AG04450 (cell line): ENCODE data around the gene EHBP1. TPM values are rescaled to one million over a fixed set of nuclear protein-coding genes. Genes with fewer than 3 reads are reported as not detected.

Experiments
- CTCF ChIA-PET: fragments of 300-600, 350-600 bp; formaldehyde crosslinking; extraction: SDS; loops from one replicate; lab custom pipeline; 2022; ENCODE audit warnings: antibody characterized with exemption, inconsistent platforms; lab: Charles Lee
- POLR2A ChIA-PET: fragments of 350-600 bp; formaldehyde crosslinking; extraction: SDS; loops from one replicate; lab custom pipeline; 2021; ENCODE audit warnings: antibody characterized with exemption, inconsistent platforms; lab: Yijun Ruan, JAX
- DNase-seq: peaks from one replicate; pipeline ENCODE4 v3.0.0-alpha.2; 2011; ENCODE audit warnings: low read depth, low spot score
- H3K27ac ChIP-seq: one replicate; pipeline ENCODE4 v1.5.1; 2012; ENCODE audit warnings: low read depth, low read length, control low read depth
- H3K27me3 ChIP-seq: one replicate; pipeline ENCODE4 v1.6.0; 2012; ENCODE audit warnings: low read length; ENCODE audit not compliant: control insufficient read depth, insufficient read depth
- H3K4me3 ChIP-seq: 2 replicates; pipeline ENCODE4 v1.5.1; 2011; ENCODE audit warnings: mild to moderate bottlenecking, low read depth, low read length, control low read depth
- H3K9me3 ChIP-seq: 2 replicates; pipeline ENCODE4 v1.5.1; 2012; ENCODE audit warnings: low read length; ENCODE audit not compliant: control insufficient read depth, insufficient read depth
- polyA plus RNA-seq: library from polyadenylated mRNA; depleted of rRNA; stranded (reverse); fragments of >200 nt; gene quantifications from 2 replicates; pipeline ENCODE4 v1.2.3, GENCODE V29; 2011
- TF ChIP-seq, protein P1 (sequence below): IDR thresholded peaks from 2 replicates; pipeline ENCODE4 v1.5.1; 2011; ENCODE audit warnings: low read depth, low read length, control low read depth, inconsistent platforms

Gene EHBP1
- polyA plus RNA-seq, 1 experiment: 68.6 TPM

DNA sequence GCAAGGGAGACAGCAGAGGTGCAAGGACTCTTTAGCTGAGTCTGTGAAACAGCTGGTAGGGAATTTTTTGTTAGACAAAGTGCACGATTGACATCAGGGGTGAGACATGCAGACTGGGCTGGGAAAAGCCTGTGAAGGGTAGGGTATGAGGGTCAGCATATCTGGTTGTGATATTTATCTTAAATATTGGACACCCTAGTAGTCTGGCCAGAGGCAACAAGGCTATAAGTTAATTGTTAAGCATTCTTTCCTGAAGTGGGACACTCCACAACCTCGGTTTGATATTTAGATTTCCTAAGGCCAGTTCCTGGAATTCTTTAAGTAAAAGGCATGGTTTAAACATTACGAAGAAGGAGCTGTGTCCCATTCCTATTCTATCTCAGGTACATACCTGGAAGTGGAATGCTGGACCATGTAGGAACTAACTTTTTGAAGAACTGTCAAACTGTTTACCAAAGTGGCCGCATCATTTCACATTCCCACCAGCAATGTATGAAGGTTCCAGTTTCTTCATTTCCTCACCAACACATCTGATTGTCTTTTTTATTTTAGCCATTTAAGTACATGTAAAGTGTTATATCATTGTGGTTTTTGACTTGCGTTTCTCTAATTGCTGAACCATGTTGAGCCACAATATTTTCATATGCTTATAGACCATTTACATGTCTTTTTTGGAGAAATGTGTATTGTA, 22.5 kb downstream of the EHBP1 start:
- no peaks in the 10 kb centered on the region for H3K27me3 ChIP-seq
- H3K9me3 ChIP-seq: no peaks in the 10 kb centered on the region
- ChIA-PET CTCF (no interaction called here), POLR2A (no interaction called here)
- no peak for DNase-seq
- H3K27ac ChIP-seq: no peak overlapping the region
- TF ChIP-seq, protein P1, sequence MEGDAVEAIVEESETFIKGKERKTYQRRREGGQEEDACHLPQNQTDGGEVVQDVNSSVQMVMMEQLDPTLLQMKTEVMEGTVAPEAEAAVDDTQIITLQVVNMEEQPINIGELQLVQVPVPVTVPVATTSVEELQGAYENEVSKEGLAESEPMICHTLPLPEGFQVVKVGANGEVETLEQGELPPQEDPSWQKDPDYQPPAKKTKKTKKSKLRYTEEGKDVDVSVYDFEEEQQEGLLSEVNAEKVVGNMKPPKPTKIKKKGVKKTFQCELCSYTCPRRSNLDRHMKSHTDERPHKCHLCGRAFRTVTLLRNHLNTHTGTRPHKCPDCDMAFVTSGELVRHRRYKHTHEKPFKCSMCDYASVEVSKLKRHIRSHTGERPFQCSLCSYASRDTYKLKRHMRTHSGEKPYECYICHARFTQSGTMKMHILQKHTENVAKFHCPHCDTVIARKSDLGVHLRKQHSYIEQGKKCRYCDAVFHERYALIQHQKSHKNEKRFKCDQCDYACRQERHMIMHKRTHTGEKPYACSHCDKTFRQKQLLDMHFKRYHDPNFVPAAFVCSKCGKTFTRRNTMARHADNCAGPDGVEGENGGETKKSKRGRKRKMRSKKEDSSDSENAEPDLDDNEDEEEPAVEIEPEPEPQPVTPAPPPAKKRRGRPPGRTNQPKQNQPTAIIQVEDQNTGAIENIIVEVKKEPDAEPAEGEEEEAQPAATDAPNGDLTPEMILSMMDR: no peak
- no peak overlapping the region for H3K4me3 ChIP-seq

DNA sequence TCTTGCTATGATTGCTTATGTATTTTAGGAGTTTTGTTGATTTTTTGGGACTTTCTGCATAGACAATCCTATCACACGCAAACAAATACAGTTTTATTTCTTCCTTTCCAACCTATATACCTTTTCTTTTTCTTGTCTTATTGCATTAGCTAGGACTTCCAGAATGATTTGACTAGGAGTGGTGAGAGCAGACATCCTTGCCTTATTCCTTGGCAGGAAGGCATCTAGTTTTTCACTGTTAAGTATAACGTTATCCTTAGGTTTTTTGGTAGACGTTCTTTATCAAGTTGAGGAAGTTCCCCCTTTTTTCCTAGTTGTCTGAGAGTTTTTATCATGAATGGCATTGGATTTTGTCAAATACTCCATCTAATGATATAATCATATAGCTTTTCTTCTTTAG, 25.8 kb downstream of the EHBP1 start:
- CTCF ChIA-PET: no interaction called here
- POLR2A ChIA-PET: no interaction called here

DNA sequence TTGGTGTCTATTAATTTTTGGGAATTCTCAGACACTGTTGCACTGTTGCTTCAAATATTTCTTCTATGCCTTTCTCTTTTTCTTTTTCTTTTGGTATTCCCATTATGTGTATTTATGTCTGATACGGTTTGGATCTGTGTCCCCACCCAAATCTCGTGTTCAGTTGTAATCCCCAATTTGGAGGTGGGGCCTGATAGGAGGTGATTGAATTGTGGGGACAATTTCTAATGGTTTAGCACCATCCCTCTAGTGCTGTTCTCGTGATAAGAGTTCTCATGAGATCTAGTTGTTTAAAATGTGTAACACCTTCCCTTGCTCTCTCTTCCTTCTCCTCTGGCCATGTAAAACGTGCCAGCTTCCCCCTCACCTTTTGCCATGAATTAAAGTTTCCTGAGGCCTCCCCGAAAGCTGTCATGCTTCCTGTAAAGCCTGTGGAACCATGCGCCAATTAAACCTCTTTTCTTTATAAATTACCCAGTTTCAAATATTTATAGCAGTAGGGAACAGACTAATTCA, 26.8 kb downstream of the EHBP1 start:
- no peaks in the 10 kb centered on the region for H3K27me3 ChIP-seq
- CTCF ChIA-PET: no interaction called here
- TF ChIP-seq, protein P1: no peak

More for the DNA sequence above, 25.8 kb downstream of the EHBP1 start:
- Histone ChIP-seq H3K4me3 (no peak overlapping the region), H3K9me3 (no peaks in the 10 kb centered on the region), H3K27me3 (no peaks in the 10 kb centered on the region), H3K27ac (no peak overlapping the region)
- TF ChIP-seq, protein P1: no peak
- no peak for DNase-seq

DNA sequence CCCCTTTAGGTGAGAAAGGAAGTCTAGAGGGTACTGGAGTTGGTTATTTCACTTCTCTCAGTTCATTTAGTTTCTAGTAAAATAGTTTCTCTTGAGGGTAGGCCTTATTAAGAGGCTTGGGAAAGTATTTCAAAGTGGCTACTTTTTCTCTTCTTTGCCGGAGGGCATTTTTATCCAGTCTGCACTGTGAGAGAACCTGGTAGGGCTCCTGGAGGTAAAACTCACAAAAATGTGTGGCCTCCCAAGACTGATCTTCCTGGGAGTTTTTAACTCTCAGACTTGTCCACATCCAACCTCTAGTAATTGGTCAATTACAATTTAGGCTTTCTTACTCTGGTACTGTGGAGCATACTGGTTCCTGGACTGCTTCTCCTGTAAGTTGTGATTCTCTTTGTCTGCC, 28.0 kb downstream of the EHBP1 start:
- no peak for DNase-seq
- POLR2A ChIA-PET: no interaction called here
- no peaks in the 10 kb centered on the region for H3K9me3 ChIP-seq
- no peak overlapping the region for H3K27ac ChIP-seq
- H3K27me3 ChIP-seq: no peaks in the 10 kb centered on the region
- TF ChIP-seq, protein P1: no peak
- no peak overlapping the region for H3K4me3 ChIP-seq
- CTCF ChIA-PET: no interaction called here

More for the DNA sequence above, 26.8 kb downstream of the EHBP1 start:
- no peak for DNase-seq
- no peak overlapping the region for H3K4me3 ChIP-seq
- no peaks in the 10 kb centered on the region for H3K9me3 ChIP-seq
- POLR2A ChIA-PET: no interaction called here
- H3K27ac ChIP-seq: no peak overlapping the region

DNA sequence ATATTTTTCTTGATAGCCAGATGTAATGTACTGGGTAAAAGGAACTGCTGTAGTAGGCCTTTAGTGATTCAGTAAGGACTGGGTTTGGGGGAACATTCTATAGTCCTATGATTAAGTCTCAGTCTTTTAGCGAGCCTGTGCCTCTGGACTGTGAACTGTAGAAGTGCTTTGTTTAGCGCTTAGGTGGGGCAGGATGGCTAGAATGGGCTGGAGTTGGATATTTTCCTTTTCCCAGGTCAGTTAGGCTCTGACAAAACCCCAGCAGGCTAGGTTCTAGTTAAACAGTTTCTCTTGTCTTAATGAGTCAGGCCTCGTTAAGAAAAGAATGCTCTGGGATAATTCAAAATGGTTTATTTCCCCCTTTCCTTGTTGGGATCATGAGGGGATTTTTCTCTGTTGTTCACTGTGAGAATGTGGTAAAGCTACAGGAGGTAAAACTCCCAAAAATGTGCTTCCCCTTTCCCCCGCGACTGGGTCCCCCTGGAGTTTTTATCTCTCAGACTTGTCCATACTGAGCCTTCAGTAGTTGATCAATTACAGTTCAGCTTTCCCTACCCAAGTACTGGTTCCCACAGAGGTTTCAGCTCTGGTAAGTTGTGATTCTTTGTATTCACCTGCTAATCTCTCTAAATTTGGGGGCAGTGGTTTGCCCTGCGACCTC, 31.5 kb downstream of the EHBP1 start:
- Histone ChIP-seq H3K27ac (no peak overlapping the region), H3K27me3 (no peaks in the 10 kb centered on the region), H3K4me3 (no peak overlapping the region), H3K9me3 (no peaks in the 10 kb centered on the region)
- CTCF ChIA-PET: interaction anchor here (1.0 to 1.3 kb wide), 2 partner anchors 280 kb away, joined by 3 read pairs; no protein-coding TSS in a partner anchor
- DNase-seq: no peak
- POLR2A ChIA-PET: no interaction called here
- TF ChIP-seq, protein P1: no peak
